HG03196 (cell line): ENCODE results near the gene MKLN1.
"Not testable (repeated sequence)": the region's sequence is repeated elsewhere in the genome, so short reads cannot be mapped to it uniquely, and the experiment has no call there.

Source experiments
- ATAC-seq: cut with Tn5 transposase; IDR thresholded peaks from one replicate; pipeline ENCODE4 v1.9.1; 2021; ENCODE audit not compliant: unreplicated experiment

Gene MKLN1

DNA sequence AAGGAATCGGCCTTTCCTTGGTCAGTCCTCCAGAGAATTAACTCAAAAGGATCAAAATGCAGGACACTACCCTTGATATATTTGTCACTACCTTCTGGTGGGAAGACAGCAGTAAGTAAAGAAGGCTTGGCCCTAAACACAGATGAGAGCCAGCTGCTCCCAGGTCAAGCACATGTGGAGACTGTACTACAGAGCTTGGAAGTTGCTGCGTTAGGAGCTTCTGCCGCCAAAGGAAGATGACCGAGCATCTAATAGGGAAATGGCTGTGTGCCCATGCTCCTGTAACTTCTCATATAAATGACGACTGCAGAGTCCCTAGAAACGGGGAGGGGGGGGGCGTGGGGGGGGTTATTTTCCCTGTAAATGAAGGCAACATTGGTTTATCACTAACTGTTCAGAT, 169.8 kb downstream of the MKLN1 start:
- ATAC-seq = no peak

DNA sequence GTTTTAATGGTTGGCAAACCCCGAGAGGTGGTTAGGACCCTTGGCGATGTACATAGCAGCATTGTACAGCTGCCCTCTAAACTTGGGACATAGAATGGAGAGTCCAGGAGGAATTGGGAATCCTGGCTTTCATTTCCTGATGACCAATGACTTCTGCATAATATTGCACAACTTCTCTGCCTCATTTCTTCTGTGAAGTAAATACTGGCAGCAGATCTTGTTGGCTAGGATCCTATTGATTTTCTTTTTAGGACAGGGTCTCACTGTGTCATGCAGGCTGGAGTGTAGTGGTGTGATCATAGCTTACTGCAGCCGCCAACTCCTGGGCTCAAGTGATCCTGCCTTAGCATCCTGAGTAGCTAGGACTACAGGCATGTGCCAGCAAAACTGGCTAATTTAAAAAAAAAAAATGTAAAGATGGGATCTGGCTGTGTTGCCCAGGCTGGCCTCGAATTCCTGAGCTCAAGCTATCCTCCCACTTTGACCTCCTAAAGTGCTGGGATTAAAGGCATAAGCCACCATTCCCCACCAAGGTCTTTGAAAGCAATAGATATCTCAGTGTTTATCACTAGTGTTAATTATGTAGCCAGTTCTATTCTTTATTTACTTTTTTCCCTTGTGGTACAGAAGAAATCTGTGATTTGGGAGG, 170.7 kb downstream of the MKLN1 start:
- no peak for ATAC-seq

DNA sequence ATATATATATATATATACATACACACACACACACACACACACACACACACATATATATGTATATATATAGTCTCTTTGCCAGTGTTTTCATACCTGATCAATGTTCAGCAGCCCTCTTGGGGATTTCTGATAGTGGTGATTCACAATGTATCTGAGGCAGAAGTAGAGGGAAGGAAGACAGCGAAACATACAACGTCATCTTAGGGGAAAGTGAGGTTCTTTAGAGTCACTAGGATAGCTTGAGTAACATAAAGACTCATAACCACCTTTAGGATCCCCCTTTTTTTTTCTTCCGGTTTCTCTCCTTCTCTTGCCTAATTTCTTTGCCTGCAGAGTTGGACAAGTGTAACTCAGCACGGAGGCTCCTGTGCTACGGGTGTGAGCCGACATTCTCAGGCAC, 172.1 kb downstream of the MKLN1 start:
- no peak for ATAC-seq

DNA sequence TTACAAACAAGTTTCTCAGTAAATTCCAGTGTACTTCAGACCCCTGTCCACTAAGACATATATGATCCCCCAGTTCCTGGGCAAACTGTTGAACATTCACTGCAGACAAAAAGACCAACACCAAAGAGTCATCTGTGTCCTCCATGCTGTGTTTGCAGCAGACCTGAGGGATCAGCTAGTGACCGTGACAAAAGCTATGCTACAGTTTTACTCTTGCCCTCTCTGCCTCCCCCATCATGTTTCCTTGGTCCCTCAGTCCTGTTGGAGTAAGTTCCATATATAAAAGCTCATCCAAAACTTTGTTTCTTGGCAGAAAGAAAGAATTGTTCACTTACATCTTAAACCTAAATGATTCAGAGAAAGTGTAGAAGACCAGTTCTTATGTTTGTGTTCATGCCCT, 172.7 kb downstream of the MKLN1 start:
- no peak for ATAC-seq

DNA sequence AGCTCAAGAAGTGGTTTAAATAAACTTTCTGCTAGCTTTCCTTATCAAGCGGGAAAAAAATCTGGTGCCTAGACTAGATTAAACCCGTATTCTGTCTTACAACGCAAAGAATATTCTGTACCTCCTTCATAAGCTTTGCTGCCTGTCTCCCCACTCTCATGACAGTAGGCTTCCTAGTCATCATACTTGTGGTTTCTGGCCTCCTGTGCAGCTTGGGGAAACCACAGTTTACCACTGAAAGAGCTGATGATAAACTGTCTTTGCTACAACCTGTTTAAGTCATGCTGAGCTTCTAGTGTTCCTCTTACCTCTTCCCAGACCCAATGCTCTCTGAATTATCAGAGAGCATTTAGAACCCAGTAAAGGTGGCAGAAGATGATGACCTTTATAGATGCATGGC, 173.7 kb downstream of the MKLN1 start:
- peak; percentile 89 for ATAC-seq

DNA sequence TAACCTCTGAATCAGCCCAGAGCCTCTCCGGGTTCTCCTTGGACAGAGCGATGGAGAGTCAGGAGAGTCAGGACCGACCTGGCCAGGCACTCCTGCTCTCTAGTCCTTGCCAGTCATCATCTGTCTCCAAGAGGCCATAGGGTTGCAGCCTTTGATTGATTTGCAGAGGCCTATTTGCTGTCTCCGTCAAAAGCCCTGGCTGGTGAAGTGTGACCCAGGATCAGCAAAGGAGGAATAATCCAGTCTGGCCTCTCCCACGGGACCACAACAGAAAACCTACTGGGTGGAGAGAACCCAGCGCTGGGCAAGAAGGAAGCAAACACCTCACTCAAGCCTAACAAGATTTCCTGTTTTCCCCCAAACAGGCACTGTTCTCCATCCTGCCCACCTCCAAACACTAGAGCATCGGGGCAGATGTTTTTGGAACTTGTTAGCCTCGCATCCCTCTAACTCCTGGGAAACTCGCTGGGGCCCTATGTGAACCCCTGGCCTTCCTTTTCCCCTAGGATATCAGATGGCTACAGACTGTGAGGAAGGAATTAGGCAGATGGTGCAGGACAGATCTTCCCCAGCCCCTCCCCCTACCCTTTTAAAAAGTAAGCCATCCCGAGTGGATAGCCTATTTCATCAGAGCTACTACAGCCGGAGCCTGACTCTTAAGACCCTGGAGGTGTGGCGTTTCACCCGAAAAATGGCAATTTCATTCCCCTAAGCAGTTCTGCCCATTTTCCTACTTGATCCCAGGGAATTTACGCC, 174.4 kb downstream of the MKLN1 start:
- no peak for ATAC-seq

DNA sequence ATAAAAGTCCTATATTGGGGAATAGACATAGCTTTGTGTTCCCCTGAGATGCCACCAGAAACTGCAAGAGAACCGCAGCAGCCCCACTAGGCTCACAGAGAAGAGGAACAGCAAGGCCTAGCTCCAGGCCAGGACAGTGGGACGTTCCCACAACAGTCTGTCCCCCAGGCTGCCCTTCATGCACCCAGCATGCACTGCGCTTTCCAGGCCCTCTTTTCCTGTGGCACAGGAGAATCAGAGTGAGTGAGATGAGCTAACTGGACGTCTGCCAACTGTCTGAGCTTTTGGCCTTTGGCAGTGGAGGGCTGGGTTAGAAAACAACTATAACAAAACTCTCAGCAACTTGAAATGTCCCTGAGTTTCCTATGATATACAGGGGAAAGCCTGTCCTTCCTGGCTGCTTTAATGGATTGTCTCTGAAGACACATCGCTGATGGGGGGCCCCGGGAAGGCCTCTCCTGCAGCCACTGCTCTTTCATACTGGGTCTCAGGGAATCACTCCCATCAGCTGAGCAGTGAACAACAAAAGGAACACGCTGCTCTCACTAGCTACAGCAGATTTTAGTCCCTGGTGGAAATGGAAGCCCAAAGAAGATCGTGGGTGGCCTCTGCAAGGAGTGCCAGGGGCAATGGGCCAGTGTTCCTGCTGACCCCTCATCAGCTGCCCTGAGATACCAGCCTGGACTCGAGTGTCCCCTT, 175.3 kb downstream of the MKLN1 start:
- ATAC-seq = no peak

DNA sequence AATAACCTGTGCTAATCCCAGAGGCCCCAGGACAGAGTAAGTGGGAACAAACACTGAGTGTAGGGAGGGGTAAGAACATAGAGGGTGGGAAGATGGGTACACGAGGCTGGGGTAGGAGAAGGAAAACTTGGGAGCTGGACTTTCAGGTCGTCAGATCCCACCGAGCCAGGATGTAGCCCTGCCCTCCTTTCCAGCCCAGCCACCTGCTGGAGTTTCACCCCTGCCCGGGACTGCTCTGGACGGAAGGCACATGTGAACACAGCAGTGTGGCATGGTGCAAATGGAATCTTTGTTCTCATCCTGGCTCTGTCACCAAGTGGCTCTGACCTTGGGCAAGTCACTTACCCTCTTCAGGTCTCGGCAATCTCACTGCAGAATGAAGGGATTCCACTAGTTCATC, 176.0 kb downstream of the MKLN1 start:
- ATAC-seq = no peak

DNA sequence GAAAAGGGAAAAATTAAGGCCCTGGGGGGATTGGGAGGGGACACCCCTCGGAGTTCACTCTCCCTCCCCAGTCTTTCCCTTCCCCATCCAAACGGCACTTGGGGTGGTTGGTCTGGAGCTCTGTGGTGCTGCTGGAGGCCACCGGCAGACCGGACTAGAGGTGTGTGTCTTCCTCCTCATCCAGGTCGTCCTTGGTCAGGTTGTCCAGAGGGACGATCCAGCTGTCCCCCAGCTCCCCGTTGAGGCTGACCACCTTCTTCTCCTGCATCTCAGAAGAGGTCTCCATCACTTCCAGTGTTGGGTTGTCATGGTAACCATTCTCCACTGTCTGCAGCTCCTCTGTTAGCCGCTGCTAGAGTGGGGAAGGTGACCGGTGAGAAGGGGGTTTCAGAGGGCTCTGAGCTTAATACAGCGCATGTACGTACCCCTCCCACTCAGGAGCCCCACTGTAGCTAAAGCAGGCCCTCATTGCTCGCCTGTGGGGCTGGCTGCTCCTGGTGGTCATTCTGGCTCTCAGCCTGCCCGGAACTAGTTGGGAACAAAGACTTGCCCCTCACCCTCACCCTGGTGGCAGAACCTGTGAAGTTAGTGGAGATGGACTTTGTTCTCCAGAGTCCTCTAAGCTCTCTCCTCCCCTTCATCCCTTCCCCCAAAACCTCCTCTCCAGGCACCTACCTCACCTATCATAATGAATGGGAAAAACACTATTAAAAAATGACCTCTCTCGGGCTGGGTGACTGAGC, 176.7 kb downstream of the MKLN1 start:
- ATAC-seq = no peak

DNA sequence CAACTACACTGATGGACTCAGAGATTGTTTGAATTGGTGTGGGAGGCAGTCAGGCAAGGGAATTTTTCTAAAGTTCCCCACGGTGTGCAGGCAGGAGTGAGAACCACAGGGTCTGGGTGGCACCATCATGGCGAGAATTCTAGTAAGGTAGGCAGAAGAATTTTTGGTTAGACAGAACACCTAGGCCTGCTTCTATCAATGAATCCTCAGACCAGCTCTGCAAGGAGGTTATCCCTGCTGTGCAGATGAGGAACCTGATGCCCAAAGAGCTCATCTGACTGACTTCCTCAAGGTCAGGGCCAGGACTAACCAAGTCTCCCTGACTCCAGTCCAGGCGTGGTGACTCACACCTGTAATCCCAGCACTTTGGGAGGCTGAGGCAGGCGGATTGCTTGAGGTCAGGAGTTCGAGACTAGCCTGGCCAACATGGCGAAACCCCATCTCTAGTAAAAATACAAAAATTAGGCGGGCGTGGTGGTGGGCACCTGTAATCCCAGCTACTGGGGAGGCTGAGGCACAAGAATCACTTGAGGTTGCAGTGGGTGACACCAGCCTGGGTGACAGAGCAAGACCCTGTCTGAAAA, 177.5 kb downstream of the MKLN1 start:
- ATAC-seq = not testable (repeated sequence)

DNA sequence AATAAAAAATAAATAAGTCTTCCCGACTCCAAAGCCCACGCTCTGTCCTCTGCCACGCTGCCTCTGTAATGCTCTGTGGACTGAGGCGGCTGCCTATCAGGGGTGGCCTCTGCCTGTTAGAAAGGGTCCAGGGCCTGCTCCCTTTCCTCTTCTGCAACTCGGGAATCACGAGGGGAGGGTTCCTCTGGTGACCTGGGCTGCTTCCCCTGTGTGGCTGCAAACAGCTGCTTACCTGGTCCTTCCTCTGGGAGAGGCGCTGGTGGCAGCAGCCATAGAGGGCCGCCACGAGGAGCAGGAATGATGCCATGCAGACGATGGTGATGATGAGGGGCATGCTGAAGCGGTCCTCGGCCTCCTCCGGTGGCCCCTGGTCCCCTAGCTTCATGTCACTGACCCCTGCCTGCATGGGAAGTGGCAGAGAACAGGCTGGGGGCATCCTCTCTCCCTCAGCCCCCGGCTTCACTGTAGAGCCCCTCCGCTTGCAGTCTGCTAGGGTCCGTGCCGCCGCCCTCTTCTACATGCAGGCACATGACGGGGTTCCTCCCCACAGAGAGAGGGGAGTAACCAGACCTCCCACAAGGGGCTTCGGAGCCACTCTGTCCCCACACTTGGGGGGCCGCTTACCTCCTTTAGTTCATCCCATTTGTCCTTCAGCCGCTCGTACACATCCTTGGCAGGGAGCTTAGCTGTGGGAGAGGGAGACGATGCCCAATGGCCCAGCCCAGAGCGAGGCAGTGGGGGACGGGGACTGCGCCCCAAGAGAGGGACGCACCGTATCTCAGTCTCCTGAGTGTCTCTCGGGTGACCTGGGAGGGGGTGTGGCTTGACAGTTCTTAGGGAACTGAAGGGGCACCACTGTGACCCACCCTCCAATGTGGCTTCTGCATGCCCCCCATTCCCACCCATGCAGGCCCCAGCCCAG, 178.2 kb downstream of the MKLN1 start:
- no peak for ATAC-seq

DNA sequence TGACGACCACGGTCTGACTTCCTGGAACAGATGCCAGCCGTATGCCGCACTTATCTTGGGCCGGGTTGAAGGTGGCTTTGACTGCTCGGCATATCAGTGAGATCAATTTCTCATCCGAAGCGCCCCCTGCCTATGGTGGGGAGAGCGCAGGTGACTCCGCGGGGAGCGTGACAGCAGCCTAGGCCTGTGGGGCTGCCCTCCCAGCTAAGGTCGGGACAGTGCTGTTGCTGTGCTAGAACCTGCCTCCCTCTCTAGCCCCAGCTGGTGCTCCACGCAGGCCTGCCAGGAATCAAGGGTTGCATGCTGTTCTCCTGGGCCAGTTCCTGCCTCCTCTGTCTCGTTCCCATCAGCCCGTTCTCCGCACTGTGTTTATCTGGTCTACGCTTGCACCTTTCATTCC, 178.9 kb downstream of the MKLN1 start:
- ATAC-seq = no peak

DNA sequence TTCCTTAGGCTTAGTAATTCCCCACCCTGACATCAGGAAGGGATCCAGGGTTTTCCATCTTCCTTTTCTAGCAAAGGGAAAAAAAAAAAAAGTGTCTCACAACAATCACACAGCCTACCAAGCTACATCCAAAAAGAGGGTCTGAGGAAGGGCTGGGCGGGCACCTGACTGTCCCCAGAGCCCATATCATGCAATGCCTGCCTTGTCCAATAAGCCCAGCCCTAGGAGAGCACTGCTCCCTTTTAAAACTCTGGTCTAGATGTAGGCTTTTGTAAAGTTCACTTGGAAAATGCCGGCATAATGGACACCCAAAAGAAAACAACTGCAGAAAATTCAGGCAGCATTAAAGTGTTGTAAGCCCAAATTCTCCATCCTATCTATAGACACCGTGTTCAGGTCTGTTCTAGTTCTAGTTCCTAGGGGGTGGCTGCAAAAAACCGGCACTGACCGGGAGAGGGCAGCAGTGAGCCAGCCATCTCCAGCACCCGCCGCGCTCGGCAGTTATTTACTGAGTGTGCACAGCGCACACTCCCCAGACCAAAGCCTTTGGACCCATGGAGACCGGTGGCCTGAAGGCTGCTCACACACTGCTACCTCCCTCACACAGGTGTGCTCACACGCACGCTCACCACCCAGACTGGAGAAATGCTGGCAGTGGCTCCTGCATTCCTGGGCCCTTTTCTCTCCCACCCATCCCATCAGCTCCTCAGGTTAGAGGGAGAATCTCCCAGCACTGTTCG, 180.1 kb downstream of the MKLN1 start:
- ATAC-seq = peak; percentile 71

DNA sequence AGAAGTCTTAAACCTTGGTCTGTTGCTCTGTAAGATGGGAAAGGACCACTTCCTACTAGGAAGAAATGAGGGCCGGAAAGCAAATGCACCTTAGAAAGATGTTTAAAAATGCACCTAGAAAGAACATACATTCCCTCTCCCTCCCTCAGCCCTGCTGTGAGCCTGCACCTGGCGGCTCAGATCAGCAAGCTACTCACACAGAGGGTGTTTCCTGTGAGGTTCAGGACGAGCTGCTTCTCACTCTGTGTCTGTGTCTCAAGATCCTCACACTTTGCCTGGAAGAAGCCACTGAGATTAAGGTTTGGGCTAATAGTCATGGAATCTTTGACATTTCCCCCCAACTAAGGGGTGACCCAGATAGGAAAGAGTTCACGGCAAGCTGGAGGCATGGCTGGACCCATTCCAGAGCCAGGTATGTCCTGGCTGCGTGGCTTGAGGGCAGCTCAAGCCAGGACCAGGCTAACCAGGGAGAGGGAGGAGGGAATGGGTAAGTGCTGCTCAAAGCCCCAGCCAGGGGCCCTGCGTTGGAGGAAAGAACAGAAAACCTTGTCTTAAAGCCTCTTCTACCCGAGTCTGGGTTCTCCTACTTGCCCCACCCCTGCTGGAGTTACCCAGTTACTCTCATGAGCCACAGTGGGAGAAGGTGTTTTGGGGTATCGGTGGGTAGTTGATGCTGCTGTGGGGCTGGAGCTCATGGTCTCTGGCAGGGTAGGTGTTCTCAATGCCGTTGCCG, 181.2 kb downstream of the MKLN1 start:
- no peak for ATAC-seq

DNA sequence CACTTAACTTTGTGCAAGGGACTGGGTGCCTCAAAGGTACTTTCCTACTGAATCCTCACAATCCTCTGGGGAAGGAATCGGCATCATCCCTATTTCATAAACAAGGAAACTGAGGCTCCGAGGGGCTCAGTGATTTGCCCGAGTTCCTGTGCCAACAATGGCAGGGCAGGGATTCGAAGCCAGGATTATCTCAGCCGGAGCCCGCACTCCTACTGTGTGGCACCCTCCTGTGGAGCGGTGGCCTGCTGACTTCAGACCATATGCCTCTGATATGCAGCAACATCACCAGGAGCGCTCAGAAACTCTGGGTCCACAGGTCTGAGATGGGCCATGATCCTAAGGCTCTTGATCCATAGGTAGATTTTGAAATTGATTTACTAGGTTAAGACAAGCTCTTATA, 182.1 kb downstream of the MKLN1 start:
- ATAC-seq = no peak

DNA sequence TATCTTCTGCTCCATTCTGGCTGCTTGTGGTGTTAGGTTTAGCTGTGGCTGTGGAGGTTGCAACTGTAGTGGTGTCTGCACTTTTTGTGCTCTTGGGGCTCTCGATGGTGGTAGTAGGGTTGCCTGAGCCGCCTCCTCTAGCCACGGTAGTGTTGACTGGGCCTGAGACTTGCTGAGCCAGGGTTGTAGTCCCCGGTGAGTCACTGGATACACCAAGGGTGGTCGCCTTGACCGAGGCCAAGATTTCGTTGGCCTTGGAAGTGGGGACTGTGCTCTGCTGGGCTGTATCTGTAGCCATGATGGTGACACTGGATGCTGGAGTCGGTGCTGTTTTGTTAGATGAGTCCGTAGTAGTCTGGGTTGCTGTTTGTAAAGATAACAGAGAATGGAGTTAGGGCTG, 183.4 kb downstream of the MKLN1 start:
- ATAC-seq = no peak

DNA sequence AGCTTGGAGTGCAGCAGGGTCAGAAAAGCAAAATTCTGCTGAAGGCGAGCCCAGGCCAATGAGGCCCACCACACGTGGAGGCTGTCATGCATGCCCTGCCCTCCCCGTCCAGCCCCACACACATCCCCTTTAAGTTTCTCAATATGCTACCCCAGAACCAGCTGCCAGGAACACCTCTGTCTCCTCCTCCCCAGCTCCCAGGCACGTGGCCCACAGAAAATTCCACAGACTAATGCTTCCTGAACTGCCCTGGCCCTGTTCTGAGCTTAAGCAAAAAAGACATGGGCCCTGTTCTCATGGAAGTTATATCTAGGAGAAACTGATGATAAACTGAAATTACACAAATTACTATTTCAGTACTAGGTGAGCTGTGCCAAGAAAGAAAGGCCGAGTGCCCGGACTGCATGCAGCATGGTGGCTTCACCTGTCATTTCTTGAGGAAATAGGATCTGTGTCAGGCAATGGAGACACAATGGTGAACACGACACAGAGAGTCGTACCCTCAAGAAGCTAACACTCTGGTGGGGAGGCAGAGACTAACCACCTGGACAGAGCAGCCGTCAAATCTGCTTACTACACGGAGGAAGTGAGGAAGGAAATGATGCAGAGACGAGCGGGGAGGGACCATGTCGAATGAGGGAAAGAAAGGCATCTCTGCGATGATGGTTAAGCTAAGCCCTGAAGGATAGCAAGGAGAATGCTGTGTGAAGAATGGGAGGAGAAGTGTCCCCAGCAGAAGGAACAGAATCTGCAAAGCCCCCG, 184.3 kb downstream of the MKLN1 start:
- no peak for ATAC-seq
